ENCODE data around the gene DDO. TPM values are rescaled to one million over a fixed set of nuclear protein-coding genes. Genes with fewer than 3 reads are reported as not detected.
A peak's percentile ranks its signal among the peaks of the same experiment; 100 is the strongest.

DDO gene
- total and polyA plus RNA-seq, 9 of the 15 experiments (the other 6 are each of a cell fraction or from before 2014, with no cell fraction given): not detected

DNA sequence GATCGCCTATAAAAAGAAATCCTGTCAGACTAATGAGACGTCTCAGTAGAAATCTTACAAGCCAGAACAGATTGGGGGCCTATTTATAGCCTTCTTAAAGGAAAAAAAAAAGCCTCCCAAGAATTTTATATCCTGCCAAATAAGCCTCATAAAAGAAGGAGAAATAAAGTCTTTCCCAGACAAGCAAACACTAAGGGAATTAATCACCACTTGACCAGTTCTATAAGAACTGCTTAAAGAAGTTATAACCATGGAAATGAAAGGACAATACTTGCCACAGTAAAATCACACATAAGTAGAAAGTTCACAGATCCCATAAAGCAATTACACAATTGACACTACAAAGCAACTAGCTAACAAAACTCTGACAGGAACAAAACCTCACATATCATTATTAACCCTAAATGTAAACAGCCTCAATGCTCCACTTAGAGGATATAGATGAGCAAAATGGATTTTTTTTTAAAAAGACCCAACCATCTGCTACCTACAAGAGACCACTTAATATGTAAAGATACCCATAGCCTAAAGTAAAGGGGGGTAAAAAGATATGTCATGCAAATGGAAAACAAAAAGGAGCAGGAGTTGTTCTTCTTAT lies 47.6 kb upstream of the DDO start:
- H3K9me1 ChIP-seq (ENCODE audit: control insufficient read depth, insufficient read depth, low read length): no peaks in the 10 kb centered on the region
- no peaks in the 10 kb centered on the region for H3K36me3 ChIP-seq (ENCODE audit: control insufficient read depth, insufficient read depth, low read length)
- ATAC-seq (no peak), DNase-seq (ENCODE audit: extremely low read depth in 1 of 4, low spot score in 3 of 4) (no peak), FAIRE-seq (no peak)
- no peaks in the 10 kb centered on the region for H3K27me3 ChIP-seq (ENCODE audit: control insufficient read depth in 2 of 2, insufficient read depth in 2 of 2, low read length in 2 of 2)
- TF ChIP-seq ZFP1 (CRISPR knock-in tag; IDR thresholded peaks at IDR 0.05) (peak; percentile 78), TRIM28 (IDR thresholded peaks at IDR 0.05) (0 out of 2 replicates have a peak, but pooled peaks have one; percentile 46), MTA3 (IDR thresholded peaks at IDR 0.05; ENCODE audit: borderline replicate concordance) (no peak), ZNF143 (CRISPR knock-in tag; IDR thresholded peaks at IDR 0.05) (no peak)
- no peak overlapping the region for H3K27ac ChIP-seq (ENCODE audit: extremely low read depth, low read depth, low read length)
- H3K4me3 ChIP-seq: no peak overlapping the region
- ChIA-PET POLR2A (interaction anchor here (0.9 kb wide), 1 partner anchor 23 kb away, joined by 3 read pairs; no protein-coding TSS in a partner anchor), CTCF (ENCODE audit: low intra/inter-chr PET ratio) (no interaction called here)
- no peak overlapping the region for H3K4me2 ChIP-seq (ENCODE audit: insufficient read depth, low read length)
- no peaks in the 10 kb centered on the region for H3K9me3 ChIP-seq (replicated peaks; ENCODE audit: control insufficient read depth, insufficient read depth, low read depth, low read length)
- WGBS (ENCODE audit: insufficient coverage, low coverage, missing lambda C conversion rate): 0% methylated on average over 2 of the region's 2 CpGs
- H2AFZ ChIP-seq (ENCODE audit: low read depth, low read length): no peak overlapping the region
- no peaks in the 10 kb centered on the region for H3K4me1 ChIP-seq (replicated peaks in 1 of 2; ENCODE audit: control insufficient read depth in 2 of 2, insufficient read depth in 2 of 2, low read length in 2 of 2)
- no peak overlapping the region for H3K9ac ChIP-seq (ENCODE audit: insufficient read depth in 1 of 2, low read depth in 2 of 2, low read length in 2 of 2)
- no TSS peak for BruUV-seq (replicated peaks)
- intact Hi-C loops (cut with micrococcal nuclease) (no loop called here), in situ Hi-C loops (cut with MboI) (no loop called here)
- no peaks in the 10 kb centered on the region for H3K79me2 ChIP-seq (ENCODE audit: control insufficient read depth, insufficient read depth, low read length)
- no peaks in the 10 kb centered on the region for H4K20me1 ChIP-seq (replicated peaks; ENCODE audit: control insufficient read depth, insufficient read depth, low read length)

DNA sequence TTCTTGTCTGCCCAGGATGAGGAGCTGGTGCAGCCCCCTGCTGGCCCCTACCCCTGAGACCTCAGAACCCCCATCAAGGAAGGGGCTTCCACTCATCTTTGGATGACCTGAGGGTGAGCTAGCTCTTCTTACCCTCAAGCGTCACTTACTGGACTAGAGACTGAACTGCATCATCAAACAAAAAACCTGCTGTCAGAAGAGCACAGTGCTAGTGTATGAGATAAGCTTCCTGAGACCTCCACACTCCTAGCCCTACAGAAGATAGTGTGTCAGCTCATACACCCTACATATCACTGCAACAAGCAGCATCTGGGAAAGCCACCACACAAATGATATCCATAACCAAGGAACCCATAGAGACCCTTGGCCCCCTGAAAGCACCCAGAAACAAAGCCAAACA lies 46.0 kb upstream of the DDO start:
- Histone ChIP-seq H3K36me3 (ENCODE audit: control insufficient read depth, insufficient read depth, low read length) (no peaks in the 10 kb centered on the region), H3K4me1 (replicated peaks in 1 of 2; ENCODE audit: control insufficient read depth in 2 of 2, insufficient read depth in 2 of 2, low read length in 2 of 2) (no peaks in the 10 kb centered on the region), H3K9ac (ENCODE audit: insufficient read depth in 1 of 2, low read depth in 2 of 2, low read length in 2 of 2) (no peak overlapping the region), H3K9me1 (ENCODE audit: control insufficient read depth, insufficient read depth, low read length) (no peaks in the 10 kb centered on the region), H3K27me3 (ENCODE audit: control insufficient read depth in 2 of 2, insufficient read depth in 2 of 2, low read length in 2 of 2) (no peaks in the 10 kb centered on the region), H4K20me1 (replicated peaks; ENCODE audit: control insufficient read depth, insufficient read depth, low read length) (no peaks in the 10 kb centered on the region), H3K79me2 (ENCODE audit: control insufficient read depth, insufficient read depth, low read length) (no peaks in the 10 kb centered on the region), H3K4me3 (no peak overlapping the region), H3K27ac (ENCODE audit: extremely low read depth, low read depth, low read length) (no peak overlapping the region), H3K4me2 (ENCODE audit: insufficient read depth, low read length) (no peak overlapping the region), H2AFZ (ENCODE audit: low read depth, low read length) (no peak overlapping the region), H3K9me3 (replicated peaks; ENCODE audit: control insufficient read depth, insufficient read depth, low read depth, low read length) (no peaks in the 10 kb centered on the region)
- ChIA-PET CTCF (ENCODE audit: low intra/inter-chr PET ratio) (no interaction called here), POLR2A (no interaction called here)
- in situ Hi-C loops (cut with MboI): no loop called here
- intact Hi-C loops (cut with micrococcal nuclease): no loop called here
- BruUV-seq (replicated peaks): no TSS peak
- DNase-seq (ENCODE audit: extremely low read depth in 1 of 4, low spot score in 3 of 4) (no peak), ATAC-seq (no peak), FAIRE-seq (no peak)
- WGBS (ENCODE audit: insufficient coverage, low coverage, missing lambda C conversion rate): 0% methylated on average over 1 of the region's 1 CpG
- no peak for TF ChIP-seq ZNF785 (CRISPR knock-in tag; IDR thresholded peaks at IDR 0.05)
- TF ChIP-seq ETV5 (CRISPR knock-in tag; IDR thresholded peaks at IDR 0.05; ENCODE audit: low read depth): no peak
- TF ChIP-seq SMAD4 (CRISPR knock-in tag; conservative IDR thresholded peaks at IDR 0.05): no peak
- TF ChIP-seq TAF7 (tag; IDR thresholded peaks at IDR 0.05): no peak
- no peak for TF ChIP-seq NCOR1 (IDR thresholded peaks at IDR 0.05)
